HG02970 (cell line): ENCODE data around the gene PHLPP1.
"Not testable (repeated sequence)": the region's sequence is repeated elsewhere in the genome, so short reads cannot be mapped to it uniquely, and the experiment has no call there.

Experiments used
- ATAC-seq: cut with Tn5 transposase; IDR thresholded peaks from one replicate; pipeline ENCODE4 v1.9.1; 2021; ENCODE audit warnings: mild to moderate bottlenecking, moderate library complexity, moderate number of reproducible peaks; ENCODE audit not compliant: unreplicated experiment, low FRiP score

PHLPP1 gene

GRCh38 chr18:62740650-62741049 lies 25.3 kb downstream of the PHLPP1 start:
- ATAC-seq: not testable (repeated sequence)

- no peak for ATAC-seq
These were observed 25.8 kb downstream of the PHLPP1 start for GRCh38 chr18:62741118-62741566.

- ATAC-seq: no peak
These were observed 26.2 kb downstream of the PHLPP1 start for GRCh38 chr18:62741584-62741983.

- ATAC-seq: peak; percentile 53
These were observed 29.0 kb downstream of the PHLPP1 start for GRCh38 chr18:62744076-62744968.

GRCh38 chr18:62745089-62745751 lies 29.9 kb downstream of the PHLPP1 start:
- ATAC-seq: no peak

GRCh38 chr18:62749389-62749788 lies 34.0 kb downstream of the PHLPP1 start:
- no peak for ATAC-seq

GRCh38 chr18:62751341-62751821 lies 36.0 kb downstream of the PHLPP1 start:
- no peak for ATAC-seq

GRCh38 chr18:62751977-62752376 lies 36.6 kb downstream of the PHLPP1 start:
- no peak for ATAC-seq

GRCh38 chr18:62754026-62754425 lies 38.7 kb downstream of the PHLPP1 start:
- ATAC-seq: no peak

GRCh38 chr18:62755454-62755853 lies 40.1 kb downstream of the PHLPP1 start:
- ATAC-seq: no peak

- ATAC-seq: no peak
These were observed 40.6 kb downstream of the PHLPP1 start for GRCh38 chr18:62755946-62756345.

GRCh38 chr18:62757399-62758010 lies 42.2 kb downstream of the PHLPP1 start:
- no peak for ATAC-seq

- ATAC-seq: no peak
These were observed 43.2 kb downstream of the PHLPP1 start for GRCh38 chr18:62758591-62758990.

- no peak for ATAC-seq
These were observed 44.5 kb downstream of the PHLPP1 start for GRCh38 chr18:62759704-62760402.

GRCh38 chr18:62760403-62760734 lies 45.0 kb downstream of the PHLPP1 start:
- ATAC-seq: no peak

- no peak for ATAC-seq
These were observed 47.8 kb downstream of the PHLPP1 start for GRCh38 chr18:62763101-62763521.

GRCh38 chr18:62766266-62766665 lies 50.9 kb downstream of the PHLPP1 start:
- no peak for ATAC-seq

GRCh38 chr18:62767321-62767720 lies 52.0 kb downstream of the PHLPP1 start:
- ATAC-seq: no peak

- no peak for ATAC-seq
These were observed 52.7 kb downstream of the PHLPP1 start for GRCh38 chr18:62767836-62768557.

GRCh38 chr18:62768558-62768943 lies 53.2 kb downstream of the PHLPP1 start:
- ATAC-seq: no peak
